K562 (cell line): ENCODE data around the gene TRANK1. TPM values are rescaled to one million over a fixed set of nuclear protein-coding genes. Genes with fewer than 3 reads are reported as not detected.

Experiments used
- BCOR ChIP-seq: fragments of 450-650 bp; IDR thresholded peaks from 2 replicates; pipeline ENCODE4 v1.6.1; 2016
- BRD4 ChIP-seq: fragments of 200-600 bp; sonication (generic); IDR thresholded peaks from 2 replicates; pipeline ENCODE4 v1.6.1; 2017; ENCODE audit warnings: inconsistent platforms
- FOSL1 ChIP-seq: fragments of 200-800 bp; sonication (Bioruptor generic); conservative IDR thresholded peaks from 2 replicates; pipeline ENCODE4 v1.6.1; 2016; ENCODE audit warnings: missing genetic modification characterization, missing compliant biosample characterization
- GTF3C2 ChIP-seq: IDR thresholded peaks from 3 replicates; pipeline ENCODE4 v1.6.1; 2011; ENCODE audit warnings: borderline replicate concordance, mild to moderate bottlenecking, moderate library complexity; ENCODE audit not compliant: insufficient read length; ENCODE audit errors: extremely low read depth
- MAZ ChIP-seq, 2 experiments: fragments of 450-650 bp in 1 of 2; sonication (generic) in 1 of 2; formaldehyde crosslinking; IDR thresholded peaks in 1 of 2; conservative IDR thresholded peaks in 1 of 2; 2 replicates each; pipeline versions ENCODE4 v1.4.0 to v1.5.0; 2020; ENCODE audit warnings: mild to moderate bottlenecking in 1 of 2, missing genetic modification reagents in 1 of 2
- PRDM10 ChIP-seq: fragments of 450-650 bp; IDR thresholded peaks from 2 replicates; pipeline ENCODE4 v1.6.1; 2018; ENCODE audit not compliant: partially characterized antibody
- PTRF ChIP-seq: fragments of 450-650 bp; IDR thresholded peaks from 2 replicates; pipeline ENCODE4 v1.6.1; 2016; ENCODE audit warnings: mild to moderate bottlenecking, missing genetic modification characterization, missing compliant biosample characterization
- TCF3 ChIP-seq: sonication (generic); formaldehyde crosslinking; IDR thresholded peaks from 2 replicates; pipeline ENCODE4 v1.4.0; 2020; ENCODE audit warnings: mild to moderate bottlenecking, missing genetic modification reagents
- ZNF436 ChIP-seq: fragments of 250-450, 450-650 bp; sonication (Bioruptor Pico); formaldehyde crosslinking; IDR thresholded peaks from 2 replicates; pipeline ENCODE4 v1.7.0; 2020; ENCODE audit warnings: mild to moderate bottlenecking
- ZNF584 ChIP-seq: fragments of 200-800 bp; sonication (Bioruptor generic); IDR thresholded peaks from 2 replicates; pipeline ENCODE4 v1.6.1; 2016; ENCODE audit warnings: low read depth, mild to moderate bottlenecking, missing genetic modification characterization, missing compliant biosample characterization
- ZNF79 ChIP-seq: fragments of 250-450 bp; sonication (Bioruptor Pico); IDR thresholded peaks from 2 replicates; pipeline ENCODE4 v1.4.0; 2020; ENCODE audit warnings: low read depth, mild to moderate bottlenecking, moderate library complexity
- polyA plus RNA-seq, 8 experiments: library from polyadenylated mRNA; depleted of rRNA in 4 of 8; stranded (reverse) in 5 of 8; unstranded in 3 of 8; fragments of >200 nt; fragmentation: Nextera tagmentation in 2 of 8; fragmentation: Illumina TruSeq in 1 of 8; extraction: Ambion mirVana in 2 of 8; extraction: Trizol in 1 of 8; gene quantifications; 2 replicates each; pipeline versions ENCODE4 v1.2.1 to v1.2.3, GENCODE V29; 2011 to 2014; ENCODE audit warnings: inconsistent platforms in 1 of 8, missing spikeins in 1 of 8
- total RNA-seq, 7 experiments: library from RNA; depleted of rRNA in 6 of 7; stranded (reverse); fragments of >200 nt in 6 of 7; fragmentation: Illumina TruSeq in 2 of 7; extraction: Trizol in 2 of 7; gene quantifications; 2 replicates each; pipeline versions ENCODE4 v1.2.1 to v1.2.3, GENCODE V29; 2011 to 2021; ENCODE audit warnings: low replicate concordance in 1 of 7
- TF ChIP-seq, protein P1 (sequence below): fragments of 250-450 bp; sonication (Bioruptor Pico); IDR thresholded peaks from 2 replicates; pipeline ENCODE4 v1.4.0; 2020
- TF ChIP-seq, protein P2 (sequence below): fragments of 450-650 bp; IDR thresholded peaks from 2 replicates; pipeline ENCODE4 v1.6.1; 2016; ENCODE audit warnings: missing biosample characterization, missing genetic modification characterization

The TRANK1 gene
- total and polyA plus RNA-seq, 9 of the 15 experiments (the other 6 are each of a cell fraction or from before 2014, with no cell fraction given), result 0.41 to 5.3 (median 2.1) TPM

GRCh38 chr3:36957862-36958686 is 13.2 kb upstream of the TRANK1 start (continued):
- no peak for TF ChIP-seq GTF3C2
- TF ChIP-seq MAZ (CRISPR knock-in tag; conservative IDR thresholded peaks at IDR 0.05 in 1 of 2, IDR thresholded peaks at IDR 0.05 in 1 of 2), result peak; percentile 15 to 68; a peak in 3 of 4 replicates
- peak; percentile 79 for TF ChIP-seq BCOR
- TF ChIP-seq ZNF436 (CRISPR knock-in tag), result no peak
- TF ChIP-seq ZNF79 (CRISPR knock-in tag), result no peak
- TF ChIP-seq FOSL1, result peak; percentile 100
- TF ChIP-seq, protein P1, sequence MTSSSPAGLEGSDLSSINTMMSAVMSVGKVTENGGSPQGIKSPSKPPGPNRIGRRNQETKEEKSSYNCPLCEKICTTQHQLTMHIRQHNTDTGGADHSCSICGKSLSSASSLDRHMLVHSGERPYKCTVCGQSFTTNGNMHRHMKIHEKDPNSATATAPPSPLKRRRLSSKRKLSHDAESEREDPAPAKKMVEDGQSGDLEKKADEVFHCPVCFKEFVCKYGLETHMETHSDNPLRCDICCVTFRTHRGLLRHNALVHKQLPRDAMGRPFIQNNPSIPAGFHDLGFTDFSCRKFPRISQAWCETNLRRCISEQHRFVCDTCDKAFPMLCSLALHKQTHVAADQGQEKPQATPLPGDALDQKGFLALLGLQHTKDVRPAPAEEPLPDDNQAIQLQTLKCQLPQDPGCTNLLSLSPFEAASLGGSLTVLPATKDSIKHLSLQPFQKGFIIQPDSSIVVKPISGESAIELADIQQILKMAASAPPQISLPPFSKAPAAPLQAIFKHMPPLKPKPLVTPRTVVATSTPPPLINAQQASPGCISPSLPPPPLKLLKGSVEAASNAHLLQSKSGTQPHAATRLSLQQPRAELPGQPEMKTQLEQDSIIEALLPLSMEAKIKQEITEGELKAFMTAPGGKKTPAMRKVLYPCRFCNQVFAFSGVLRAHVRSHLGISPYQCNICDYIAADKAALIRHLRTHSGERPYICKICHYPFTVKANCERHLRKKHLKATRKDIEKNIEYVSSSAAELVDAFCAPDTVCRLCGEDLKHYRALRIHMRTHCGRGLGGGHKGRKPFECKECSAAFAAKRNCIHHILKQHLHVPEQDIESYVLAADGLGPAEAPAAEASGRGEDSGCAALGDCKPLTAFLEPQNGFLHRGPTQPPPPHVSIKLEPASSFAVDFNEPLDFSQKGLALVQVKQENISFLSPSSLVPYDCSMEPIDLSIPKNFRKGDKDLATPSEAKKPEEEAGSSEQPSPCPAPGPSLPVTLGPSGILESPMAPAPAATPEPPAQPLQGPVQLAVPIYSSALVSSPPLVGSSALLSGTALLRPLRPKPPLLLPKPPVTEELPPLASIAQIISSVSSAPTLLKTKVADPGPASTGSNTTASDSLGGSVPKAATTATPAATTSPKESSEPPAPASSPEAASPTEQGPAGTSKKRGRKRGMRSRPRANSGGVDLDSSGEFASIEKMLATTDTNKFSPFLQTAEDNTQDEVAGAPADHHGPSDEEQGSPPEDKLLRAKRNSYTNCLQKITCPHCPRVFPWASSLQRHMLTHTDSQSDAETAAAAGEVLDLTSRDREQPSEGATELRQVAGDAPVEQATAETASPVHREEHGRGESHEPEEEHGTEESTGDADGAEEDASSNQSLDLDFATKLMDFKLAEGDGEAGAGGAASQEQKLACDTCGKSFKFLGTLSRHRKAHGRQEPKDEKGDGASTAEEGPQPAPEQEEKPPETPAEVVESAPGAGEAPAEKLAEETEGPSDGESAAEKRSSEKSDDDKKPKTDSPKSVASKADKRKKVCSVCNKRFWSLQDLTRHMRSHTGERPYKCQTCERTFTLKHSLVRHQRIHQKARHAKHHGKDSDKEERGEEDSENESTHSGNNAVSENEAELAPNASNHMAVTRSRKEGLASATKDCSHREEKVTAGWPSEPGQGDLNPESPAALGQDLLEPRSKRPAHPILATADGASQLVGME (CRISPR knock-in tag), result no peak
- TF ChIP-seq TCF3 (CRISPR knock-in tag), result peak; percentile 99
- TF ChIP-seq, protein P2, sequence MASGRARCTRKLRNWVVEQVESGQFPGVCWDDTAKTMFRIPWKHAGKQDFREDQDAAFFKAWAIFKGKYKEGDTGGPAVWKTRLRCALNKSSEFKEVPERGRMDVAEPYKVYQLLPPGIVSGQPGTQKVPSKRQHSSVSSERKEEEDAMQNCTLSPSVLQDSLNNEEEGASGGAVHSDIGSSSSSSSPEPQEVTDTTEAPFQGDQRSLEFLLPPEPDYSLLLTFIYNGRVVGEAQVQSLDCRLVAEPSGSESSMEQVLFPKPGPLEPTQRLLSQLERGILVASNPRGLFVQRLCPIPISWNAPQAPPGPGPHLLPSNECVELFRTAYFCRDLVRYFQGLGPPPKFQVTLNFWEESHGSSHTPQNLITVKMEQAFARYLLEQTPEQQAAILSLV (tag), result 0 out of 2 replicates have a peak, but pooled peaks have one; percentile 10
- TF ChIP-seq PRDM10, result peak; percentile 76
- TF ChIP-seq BRD4, result no peak
- TF ChIP-seq PTRF (tag), result no peak
- no peak for TF ChIP-seq ZNF584 (CRISPR knock-in tag)
